Panc1 (cell line): Measurements from ENCODE around the gene CLDN6.

Experiments
- POLR2AphosphoS5 ChIP-seq: IDR thresholded peaks from 2 replicates; pipeline ENCODE4 v1.6.1; 2012; ENCODE audit warnings: mild to moderate bottlenecking, low read depth, low read length, moderate library complexity
- SIN3A ChIP-seq: IDR thresholded peaks from 2 replicates; pipeline ENCODE4 v1.6.1; 2012; ENCODE audit warnings: low read depth, mild to moderate bottlenecking, low read length, moderate library complexity, borderline replicate concordance; ENCODE audit not compliant: insufficient read depth
- TCF7L2 ChIP-seq: IDR thresholded peaks from 2 replicates; pipeline ENCODE4 v1.6.1; 2011; ENCODE audit warnings: mild to moderate bottlenecking, low read depth, low read length, inconsistent platforms
- TF ChIP-seq, protein P1 (sequence below): fragments of 450-650 bp; IDR thresholded peaks from 2 replicates; pipeline ENCODE4 v1.5.1; 2017; ENCODE audit warnings: mild to moderate bottlenecking
- TF ChIP-seq, protein P2 (sequence below), 2 experiments: IDR thresholded peaks; 2 replicates each; pipeline ENCODE4 v1.6.1; 2011 to 2012; ENCODE audit warnings: low read depth in 2 of 2, control low read depth in 1 of 2, low read length in 1 of 2, mild to moderate bottlenecking in 1 of 2, moderate library complexity in 1 of 2; ENCODE audit not compliant: insufficient read depth in 1 of 2

DNA sequence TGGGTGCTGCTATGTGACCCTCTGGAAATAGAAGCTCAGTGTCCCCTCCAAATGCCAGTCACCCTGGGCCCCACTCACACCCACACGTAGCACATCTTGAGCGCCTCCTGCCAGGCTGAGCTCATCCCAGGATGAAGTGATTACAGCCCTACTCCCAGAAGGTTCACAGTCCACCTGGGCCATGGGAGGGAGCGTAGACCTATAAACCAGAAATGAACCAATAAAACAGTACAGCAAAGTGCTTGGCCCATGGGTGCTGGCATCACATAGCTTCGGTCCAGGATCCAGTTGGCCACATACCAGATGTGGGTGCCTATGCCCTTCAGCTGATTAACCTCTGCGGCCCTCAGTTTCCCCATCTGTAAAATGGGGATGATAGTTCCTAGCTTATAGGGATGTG, 20.9 kb upstream of the CLDN6 start:
- TF ChIP-seq POLR2AphosphoS5 = no peak
- TF ChIP-seq, protein P1, sequence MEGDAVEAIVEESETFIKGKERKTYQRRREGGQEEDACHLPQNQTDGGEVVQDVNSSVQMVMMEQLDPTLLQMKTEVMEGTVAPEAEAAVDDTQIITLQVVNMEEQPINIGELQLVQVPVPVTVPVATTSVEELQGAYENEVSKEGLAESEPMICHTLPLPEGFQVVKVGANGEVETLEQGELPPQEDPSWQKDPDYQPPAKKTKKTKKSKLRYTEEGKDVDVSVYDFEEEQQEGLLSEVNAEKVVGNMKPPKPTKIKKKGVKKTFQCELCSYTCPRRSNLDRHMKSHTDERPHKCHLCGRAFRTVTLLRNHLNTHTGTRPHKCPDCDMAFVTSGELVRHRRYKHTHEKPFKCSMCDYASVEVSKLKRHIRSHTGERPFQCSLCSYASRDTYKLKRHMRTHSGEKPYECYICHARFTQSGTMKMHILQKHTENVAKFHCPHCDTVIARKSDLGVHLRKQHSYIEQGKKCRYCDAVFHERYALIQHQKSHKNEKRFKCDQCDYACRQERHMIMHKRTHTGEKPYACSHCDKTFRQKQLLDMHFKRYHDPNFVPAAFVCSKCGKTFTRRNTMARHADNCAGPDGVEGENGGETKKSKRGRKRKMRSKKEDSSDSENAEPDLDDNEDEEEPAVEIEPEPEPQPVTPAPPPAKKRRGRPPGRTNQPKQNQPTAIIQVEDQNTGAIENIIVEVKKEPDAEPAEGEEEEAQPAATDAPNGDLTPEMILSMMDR = no peak
- TF ChIP-seq, protein P2, sequence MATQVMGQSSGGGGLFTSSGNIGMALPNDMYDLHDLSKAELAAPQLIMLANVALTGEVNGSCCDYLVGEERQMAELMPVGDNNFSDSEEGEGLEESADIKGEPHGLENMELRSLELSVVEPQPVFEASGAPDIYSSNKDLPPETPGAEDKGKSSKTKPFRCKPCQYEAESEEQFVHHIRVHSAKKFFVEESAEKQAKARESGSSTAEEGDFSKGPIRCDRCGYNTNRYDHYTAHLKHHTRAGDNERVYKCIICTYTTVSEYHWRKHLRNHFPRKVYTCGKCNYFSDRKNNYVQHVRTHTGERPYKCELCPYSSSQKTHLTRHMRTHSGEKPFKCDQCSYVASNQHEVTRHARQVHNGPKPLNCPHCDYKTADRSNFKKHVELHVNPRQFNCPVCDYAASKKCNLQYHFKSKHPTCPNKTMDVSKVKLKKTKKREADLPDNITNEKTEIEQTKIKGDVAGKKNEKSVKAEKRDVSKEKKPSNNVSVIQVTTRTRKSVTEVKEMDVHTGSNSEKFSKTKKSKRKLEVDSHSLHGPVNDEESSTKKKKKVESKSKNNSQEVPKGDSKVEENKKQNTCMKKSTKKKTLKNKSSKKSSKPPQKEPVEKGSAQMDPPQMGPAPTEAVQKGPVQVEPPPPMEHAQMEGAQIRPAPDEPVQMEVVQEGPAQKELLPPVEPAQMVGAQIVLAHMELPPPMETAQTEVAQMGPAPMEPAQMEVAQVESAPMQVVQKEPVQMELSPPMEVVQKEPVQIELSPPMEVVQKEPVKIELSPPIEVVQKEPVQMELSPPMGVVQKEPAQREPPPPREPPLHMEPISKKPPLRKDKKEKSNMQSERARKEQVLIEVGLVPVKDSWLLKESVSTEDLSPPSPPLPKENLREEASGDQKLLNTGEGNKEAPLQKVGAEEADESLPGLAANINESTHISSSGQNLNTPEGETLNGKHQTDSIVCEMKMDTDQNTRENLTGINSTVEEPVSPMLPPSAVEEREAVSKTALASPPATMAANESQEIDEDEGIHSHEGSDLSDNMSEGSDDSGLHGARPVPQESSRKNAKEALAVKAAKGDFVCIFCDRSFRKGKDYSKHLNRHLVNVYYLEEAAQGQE (IDR thresholded peaks at IDR 0.05; ENCODE audit: insufficient read depth in 1 of 2, low read depth in 2 of 2, low read length in 1 of 2) = no peak
- TF ChIP-seq TCF7L2 = no peak
- no peak for TF ChIP-seq SIN3A
